K562 (cell line): Measurements from ENCODE around the gene FOCAD. TPM values are rescaled to one million over a fixed set of nuclear protein-coding genes. Genes with fewer than 3 reads are reported as not detected.

ENCODE experiments used
- CEBPZ ChIP-seq: fragments of 150-350 bp; IDR thresholded peaks from 2 replicates; pipeline ENCODE4 v1.6.1; 2014; ENCODE audit warnings: low read depth, mild to moderate bottlenecking, low read length, borderline replicate concordance
- COPS2 ChIP-seq: fragments of 450-650 bp; conservative IDR thresholded peaks from 2 replicates; pipeline ENCODE4 v1.6.1; 2016; ENCODE audit warnings: mild to moderate bottlenecking, moderate library complexity
- E2F6 ChIP-seq, 2 experiments: IDR thresholded peaks; 2 replicates each; pipeline ENCODE4 v1.6.1; 2011; ENCODE audit warnings: borderline replicate concordance in 1 of 2, control low read depth in 1 of 2, low read depth in 1 of 2, low read length in 1 of 2, mild to moderate bottlenecking in 1 of 2, mixed read lengths in 1 of 2, moderate library complexity in 1 of 2; ENCODE audit not compliant: insufficient read depth in 1 of 2, insufficient read length in 1 of 2, poor library complexity in 1 of 2, severe bottlenecking in 1 of 2; ENCODE audit errors: extremely low read depth in 1 of 2
- GTF3C2 ChIP-seq: IDR thresholded peaks from 3 replicates; pipeline ENCODE4 v1.6.1; 2011; ENCODE audit warnings: borderline replicate concordance, mild to moderate bottlenecking, moderate library complexity; ENCODE audit not compliant: insufficient read length; ENCODE audit errors: extremely low read depth
- HDAC3 ChIP-seq: fragments of 450-650 bp; IDR thresholded peaks from 2 replicates; pipeline ENCODE4 v1.6.1; 2018; ENCODE audit warnings: borderline replicate concordance, mild to moderate bottlenecking, moderate library complexity; ENCODE audit not compliant: partially characterized antibody
- MAZ ChIP-seq, 2 experiments: fragments of 450-650 bp in 1 of 2; sonication (generic) in 1 of 2; formaldehyde crosslinking; IDR thresholded peaks in 1 of 2; conservative IDR thresholded peaks in 1 of 2; 2 replicates each; pipeline versions ENCODE4 v1.4.0 to v1.5.0; 2020; ENCODE audit warnings: mild to moderate bottlenecking in 1 of 2, missing genetic modification reagents in 1 of 2
- PCBP1 ChIP-seq: fragments of 200-400 bp; formaldehyde crosslinking; IDR thresholded peaks from 2 replicates; pipeline ENCODE4 v1.6.1; 2018; ENCODE audit warnings: mild to moderate bottlenecking, low read depth, low read length; ENCODE audit not compliant: poor library complexity, severe bottlenecking
- POLR2AphosphoS5 ChIP-seq: IDR thresholded peaks from 2 replicates; pipeline ENCODE4 v1.6.1; 2011; ENCODE audit warnings: mild to moderate bottlenecking, low read depth, low read length, moderate library complexity; ENCODE audit not compliant: control insufficient read depth, insufficient read depth
- RBM14 ChIP-seq: fragments of 200-400 bp; formaldehyde crosslinking; IDR thresholded peaks from 2 replicates; pipeline ENCODE4 v1.6.1; 2018; ENCODE audit warnings: low read depth, mild to moderate bottlenecking, low read length, moderate library complexity, borderline replicate concordance; ENCODE audit not compliant: insufficient read depth
- TAL1 ChIP-seq: fragments of 450-650 bp; IDR thresholded peaks from 2 replicates; pipeline ENCODE4 v1.6.1; 2016; ENCODE audit warnings: mild to moderate bottlenecking
- ZBTB12 ChIP-seq: fragments of 250-450 bp; sonication (Bioruptor Pico); IDR thresholded peaks from 2 replicates; pipeline ENCODE4 v1.4.0; 2020
- ZBTB5 ChIP-seq: fragments of 450-650 bp; IDR thresholded peaks from 2 replicates; pipeline ENCODE4 v1.6.1; 2017; ENCODE audit warnings: antibody characterized with exemption
- ZNF124 ChIP-seq: sonication (generic); formaldehyde crosslinking; IDR thresholded peaks from 2 replicates; pipeline ENCODE4 v1.8.1; 2022; ENCODE audit warnings: missing genetic modification reagents
- ZNF212 ChIP-seq: fragments of 450-650 bp; formaldehyde crosslinking; IDR thresholded peaks from 2 replicates; pipeline ENCODE4 v1.4.0; 2020; ENCODE audit warnings: mild to moderate bottlenecking
- polyA plus RNA-seq, 8 experiments: library from polyadenylated mRNA; depleted of rRNA in 4 of 8; stranded (reverse) in 5 of 8; unstranded in 3 of 8; fragments of >200 nt; fragmentation: Nextera tagmentation in 2 of 8; fragmentation: Illumina TruSeq in 1 of 8; extraction: Ambion mirVana in 2 of 8; extraction: Trizol in 1 of 8; gene quantifications; 2 replicates each; pipeline versions ENCODE4 v1.2.1 to v1.2.3, GENCODE V29; 2011 to 2014; ENCODE audit warnings: inconsistent platforms in 1 of 8, missing spikeins in 1 of 8
- total RNA-seq, 7 experiments: library from RNA; depleted of rRNA in 6 of 7; stranded (reverse); fragments of >200 nt in 6 of 7; fragmentation: Illumina TruSeq in 2 of 7; extraction: Trizol in 2 of 7; gene quantifications; 2 replicates each; pipeline versions ENCODE4 v1.2.1 to v1.2.3, GENCODE V29; 2011 to 2021; ENCODE audit warnings: low replicate concordance in 1 of 7

Gene FOCAD
- total and polyA plus RNA-seq, 9 of the 15 experiments (the other 6 are each of a cell fraction or from before 2014, with no cell fraction given) = 0.13 to 2.4 (median 1.6) TPM

- TF ChIP-seq PCBP1 = no peak
- no peak for TF ChIP-seq COPS2
- TF ChIP-seq MAZ (CRISPR knock-in tag; conservative IDR thresholded peaks at IDR 0.05 in 1 of 2, IDR thresholded peaks at IDR 0.05 in 1 of 2) = 0 out of 4 replicates have a peak, but pooled peaks of 1 of the 2 experiments have one; percentile 15
- TF ChIP-seq ZNF212 (CRISPR knock-in tag) = no peak
- TF ChIP-seq TAL1 = no peak
- TF ChIP-seq HDAC3 = no peak
- TF ChIP-seq ZNF124 = no peak
- TF ChIP-seq ZBTB12 (CRISPR knock-in tag) = no peak
- no peak for TF ChIP-seq ZBTB5
- TF ChIP-seq RBM14 = no peak
- no peak for TF ChIP-seq POLR2AphosphoS5
- no peak for TF ChIP-seq CEBPZ
- peak in 1 of 2 experiments; percentile 2 for TF ChIP-seq E2F6 (IDR thresholded peaks at IDR 0.05; ENCODE audit: borderline replicate concordance in 1 of 2, extremely low read depth in 1 of 2, insufficient read depth in 1 of 2, insufficient read length in 1 of 2, low read depth in 1 of 2, low read length in 1 of 2, poor library complexity in 1 of 2, severe bottlenecking in 1 of 2)
- TF ChIP-seq GTF3C2 = no peak
Observed at GRCh38 chr9:20684875-20685696, 1.0 kb downstream of the FOCAD start (continued).
